HG02642 (cell line): ENCODE measurements around the gene PCNX2.
"Not testable (repeated sequence)": the region's sequence is repeated elsewhere in the genome, so short reads cannot be mapped to it uniquely, and the experiment has no call there.

ENCODE experiments used
- ATAC-seq: cut with Tn5 transposase; IDR thresholded peaks from one replicate; pipeline ENCODE4 v1.9.1; 2021; ENCODE audit warnings: mild to moderate bottlenecking; ENCODE audit not compliant: unreplicated experiment, poor library complexity

PCNX2 gene

DNA sequence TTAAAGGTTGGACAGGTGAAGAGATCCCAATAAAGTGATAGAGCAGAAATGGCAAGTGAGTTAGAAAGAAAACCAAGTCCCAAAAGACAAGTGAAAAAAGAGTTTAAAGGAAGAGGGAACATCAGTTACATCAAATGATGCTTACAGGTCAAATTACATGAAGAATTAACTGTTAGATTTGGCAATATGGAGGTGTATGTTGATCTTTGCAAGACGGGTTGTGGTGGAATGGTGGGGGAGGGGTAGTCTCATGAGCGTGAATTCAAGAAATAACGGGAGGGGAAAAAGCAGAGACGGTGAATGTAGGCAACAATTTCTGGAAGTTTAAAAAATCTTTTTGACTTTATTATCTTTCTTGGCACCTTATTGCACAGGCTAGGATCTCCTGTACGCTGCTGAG, 268.5 kb downstream of the PCNX2 start:
- ATAC-seq: no peak

DNA sequence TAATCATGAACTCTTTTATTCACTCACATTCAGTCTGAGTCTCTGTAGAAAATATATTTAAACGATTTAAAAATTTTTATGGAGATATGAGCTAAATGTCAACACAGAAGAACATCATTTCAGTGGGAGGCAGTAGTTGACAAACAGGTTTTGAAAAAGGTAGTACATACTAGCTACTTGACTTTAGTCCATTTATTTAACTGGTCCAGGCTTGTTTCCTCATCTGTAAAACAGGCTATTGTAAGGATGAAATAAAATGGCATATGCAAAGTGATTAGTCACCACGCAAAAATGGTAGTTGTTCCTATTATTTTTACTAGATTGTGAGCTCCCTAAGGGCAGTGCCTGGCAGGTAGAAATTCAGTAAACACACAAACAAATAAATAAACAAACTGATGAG, 270.0 kb downstream of the PCNX2 start:
- no peak for ATAC-seq

GRCh38 chr1:233025157-233025556, 270.4 kb downstream of the PCNX2 start:
- ATAC-seq: no peak

DNA sequence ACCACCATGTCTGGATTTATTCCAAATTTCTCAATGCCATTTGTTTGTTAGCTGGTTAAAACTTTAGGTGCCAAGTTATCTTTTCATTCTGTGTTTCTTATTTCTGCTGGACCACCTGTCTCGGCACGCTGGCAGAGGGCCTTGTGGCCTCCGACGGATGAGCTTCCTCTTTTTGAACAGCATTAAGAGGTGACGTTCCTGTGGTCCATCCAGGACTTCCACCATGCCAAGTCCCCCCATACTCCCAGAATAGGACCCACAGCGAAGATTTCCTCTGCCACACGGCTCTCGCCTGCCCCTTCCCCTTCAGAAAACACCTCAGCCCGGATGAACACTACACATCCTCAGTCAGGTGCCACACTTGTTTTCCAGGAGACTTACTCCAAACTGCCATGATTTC, 271.3 kb downstream of the PCNX2 start:
- no peak for ATAC-seq

DNA sequence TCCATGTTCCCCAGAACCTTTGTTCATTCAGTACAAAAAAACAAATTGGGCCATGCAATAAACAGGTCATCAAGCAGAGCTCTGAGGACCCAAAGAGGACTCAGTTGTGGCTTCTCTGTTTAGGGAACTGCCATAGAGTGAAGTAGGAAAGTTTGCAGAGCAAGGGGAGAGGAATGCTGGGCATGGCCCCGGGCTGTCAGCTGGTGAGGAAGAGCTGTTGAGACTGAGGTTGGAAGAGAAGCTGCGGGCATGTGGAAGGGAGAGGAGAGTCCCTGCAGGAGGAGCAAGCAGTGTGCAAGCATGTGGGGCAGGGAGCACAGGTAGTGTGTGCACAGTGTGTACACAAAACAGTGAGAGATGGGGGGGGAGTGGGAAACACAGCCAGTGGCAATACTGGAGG, 273.3 kb downstream of the PCNX2 start:
- ATAC-seq: no peak

DNA sequence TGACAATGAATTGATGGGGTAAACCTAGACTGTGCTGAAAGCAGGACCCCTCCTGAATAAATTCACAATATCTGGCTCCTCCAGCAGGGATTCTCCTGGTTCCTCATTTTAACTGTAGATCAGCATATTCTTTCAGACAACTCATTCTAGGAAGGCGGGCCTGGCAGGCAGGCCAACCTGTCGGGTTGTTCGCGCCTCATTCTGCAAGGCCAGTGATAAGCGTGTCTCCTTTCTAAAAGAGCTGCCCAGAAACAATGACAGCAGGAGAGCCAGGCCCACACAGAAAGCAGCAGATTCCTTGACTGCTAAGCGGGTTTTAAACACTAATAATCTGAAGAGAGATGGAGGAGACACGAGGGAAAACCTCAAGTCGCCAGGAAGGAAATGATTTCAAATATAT, 275.1 kb downstream of the PCNX2 start:
- no peak for ATAC-seq

DNA sequence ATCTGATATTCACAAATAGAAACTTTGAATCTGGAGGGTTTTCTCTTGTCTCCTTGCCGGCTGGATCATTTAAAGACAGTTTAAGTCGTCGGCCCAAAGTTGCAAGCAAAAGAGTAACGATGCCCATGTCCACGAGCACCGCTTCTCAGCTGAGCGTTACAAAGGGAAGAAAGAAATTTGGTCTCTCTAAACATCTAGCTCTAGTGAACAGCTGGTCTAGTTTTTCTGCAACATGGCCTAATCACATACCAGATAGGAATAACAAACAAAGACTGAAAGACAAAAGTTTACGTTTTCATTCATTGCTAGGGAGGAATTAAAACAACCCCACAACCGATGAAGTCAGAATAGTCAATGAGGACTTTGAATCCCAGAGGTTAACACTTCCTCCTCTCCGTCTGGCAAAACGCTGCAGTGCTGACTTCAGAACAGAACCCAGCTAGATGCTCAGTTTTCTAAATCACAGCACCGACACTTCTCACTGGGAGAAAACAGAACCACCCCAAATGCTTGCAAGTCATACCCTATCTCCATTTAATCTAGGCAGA, 275.7 kb downstream of the PCNX2 start:
- no peak for ATAC-seq

GRCh38 chr1:233019083-233019482, 276.4 kb downstream of the PCNX2 start:
- ATAC-seq: no peak

- ATAC-seq: no peak
Measured at GRCh38 chr1:233016798-233017197, 278.7 kb downstream of the PCNX2 start.

DNA sequence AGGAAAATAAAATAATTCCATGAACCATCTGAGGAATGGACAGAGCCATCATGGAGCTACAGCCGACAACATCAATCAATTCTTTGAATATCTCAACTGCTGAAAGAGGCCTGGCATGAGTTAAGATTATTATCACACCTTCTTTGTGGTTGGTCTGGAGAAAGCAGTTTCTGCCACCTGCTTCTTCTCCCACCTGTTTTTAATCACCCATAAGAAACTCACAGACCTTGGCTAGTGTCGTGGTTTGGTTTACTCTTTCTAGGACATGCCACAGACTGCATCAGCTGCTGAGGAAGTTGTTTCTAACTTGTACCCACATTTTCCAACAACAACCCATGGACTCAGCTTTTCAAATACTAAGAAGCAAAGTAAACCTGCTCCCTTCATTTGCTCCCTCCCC, 279.6 kb downstream of the PCNX2 start:
- peak; percentile 62 for ATAC-seq

DNA sequence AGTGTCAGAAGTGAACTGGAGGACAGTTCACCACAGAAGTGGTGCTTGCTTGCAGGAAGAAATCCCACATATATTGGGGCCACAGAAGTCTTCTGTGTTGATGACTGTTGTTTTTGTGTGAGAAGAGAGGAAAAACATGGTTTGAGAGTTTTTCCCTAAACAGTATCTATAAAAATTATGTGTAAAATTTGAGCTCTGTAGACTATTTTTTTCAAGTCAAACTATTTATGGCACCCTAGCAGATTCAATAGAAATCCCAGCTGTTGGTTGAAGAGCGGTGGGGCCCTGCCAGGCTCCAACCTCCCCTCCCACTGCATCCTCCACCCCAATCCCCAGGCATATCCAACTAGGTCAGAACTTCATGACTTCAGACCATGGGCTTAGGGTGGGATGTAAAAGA, 283.5 kb downstream of the PCNX2 start:
- ATAC-seq: no peak

- no peak for ATAC-seq
Measured at GRCh38 chr1:233010146-233010545, 285.4 kb downstream of the PCNX2 start.

- no peak for ATAC-seq
Measured at GRCh38 chr1:233006541-233006973, 289.0 kb downstream of the PCNX2 start.

DNA sequence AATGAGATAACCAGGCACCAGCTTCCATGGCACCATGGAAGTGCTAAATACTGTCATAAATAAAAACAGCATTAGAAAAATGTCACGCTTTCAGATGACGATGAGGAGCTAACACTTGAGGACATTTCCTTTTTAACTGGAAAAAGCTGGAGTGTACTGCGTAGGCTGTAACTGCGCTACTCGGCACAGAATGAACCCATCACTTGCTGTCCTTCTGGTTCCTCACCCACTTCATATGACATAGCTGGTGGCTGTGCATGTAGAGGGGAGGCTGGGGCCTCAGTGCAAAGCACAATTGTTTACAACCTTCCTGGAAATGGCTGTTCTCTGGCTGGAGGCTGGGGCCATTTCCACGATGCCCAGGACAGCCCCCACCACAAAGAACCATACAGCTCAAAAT, 289.4 kb downstream of the PCNX2 start:
- ATAC-seq: no peak

DNA sequence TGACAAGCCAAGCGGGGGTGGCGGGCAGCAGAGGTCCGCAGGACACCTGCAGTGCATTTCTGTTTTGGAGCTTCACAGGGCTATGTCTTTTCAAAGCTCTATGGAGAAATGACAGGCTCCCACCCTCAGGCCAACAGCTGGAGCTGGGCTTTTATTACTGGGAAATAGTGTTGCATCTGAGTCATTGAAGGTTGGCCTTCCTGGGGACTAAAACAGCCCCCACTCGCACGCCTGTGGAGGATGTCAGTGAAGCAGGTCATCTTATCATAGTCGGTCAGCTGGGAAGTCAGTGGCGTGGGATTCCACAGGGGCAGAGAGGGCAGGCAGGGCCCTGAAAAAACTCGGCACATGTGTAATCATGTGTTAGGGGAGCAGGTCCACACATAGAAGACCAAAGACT, 289.8 kb downstream of the PCNX2 start:
- ATAC-seq: no peak

DNA sequence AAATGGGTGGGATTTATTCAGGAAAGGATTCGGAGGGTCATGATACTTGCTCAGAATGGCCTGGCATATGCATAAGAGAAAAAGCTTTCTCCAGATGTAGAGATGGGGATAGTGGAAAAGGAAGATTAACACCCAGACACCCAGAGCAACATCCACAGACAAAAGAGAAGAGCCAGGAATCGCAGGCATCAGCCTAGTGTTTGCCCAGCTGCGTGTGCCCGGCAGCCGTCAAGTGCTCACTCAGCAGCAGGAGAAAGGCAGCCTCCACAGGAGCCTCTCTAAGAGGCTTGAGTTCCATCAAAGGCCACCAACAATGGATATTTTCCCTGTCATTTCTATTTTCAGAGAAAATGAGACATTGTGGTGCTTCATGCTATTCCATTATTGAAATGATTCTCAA, 290.4 kb downstream of the PCNX2 start:
- ATAC-seq: no peak

- ATAC-seq: no peak
Measured at GRCh38 chr1:233004451-233004850, 291.1 kb downstream of the PCNX2 start.

- not testable (repeated sequence) for ATAC-seq
Measured at GRCh38 chr1:233003638-233004037, 291.9 kb downstream of the PCNX2 start.

- no peak for ATAC-seq
Measured at GRCh38 chr1:232999956-233000625, 295.4 kb downstream of the PCNX2 start.

DNA sequence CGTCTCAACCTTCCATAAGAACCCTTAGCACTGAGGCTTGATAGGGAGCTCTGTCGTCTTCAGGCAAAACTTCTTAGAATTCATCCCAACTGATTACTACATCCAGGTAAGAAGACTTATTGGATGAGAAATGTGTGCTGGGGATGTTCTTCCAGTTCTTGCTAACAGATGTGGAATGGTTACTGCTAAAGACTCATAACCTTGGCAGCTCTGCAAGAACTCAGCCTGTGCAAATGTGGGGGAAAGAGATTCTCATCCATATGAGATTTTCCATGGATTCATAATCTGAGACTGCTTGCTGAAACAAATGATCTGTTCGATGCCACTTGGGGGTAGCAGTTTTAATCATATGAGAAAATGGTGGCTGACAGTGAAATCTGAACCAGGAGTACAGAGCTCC, 296.9 kb downstream of the PCNX2 start:
- no peak for ATAC-seq

DNA sequence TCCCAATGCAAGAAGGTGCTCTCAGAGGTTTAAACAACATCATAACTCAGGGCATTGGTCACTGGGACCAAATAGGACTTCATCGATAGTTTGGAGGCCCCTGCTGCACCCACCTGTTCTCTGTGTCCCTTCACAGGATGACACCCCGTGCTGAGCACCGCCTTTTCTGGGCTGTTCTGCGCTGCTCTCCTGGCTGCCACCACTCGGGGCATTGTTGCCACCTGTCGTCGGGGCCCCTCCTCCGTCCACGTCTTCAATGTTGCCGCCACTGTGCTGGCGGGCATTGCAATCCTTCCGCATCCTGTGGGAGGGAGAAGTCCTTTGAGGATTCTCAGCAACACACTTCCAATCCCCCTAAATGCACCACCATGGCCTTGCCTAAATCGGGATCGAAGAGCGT, 297.4 kb downstream of the PCNX2 start:
- ATAC-seq: no peak

- ATAC-seq: no peak
Measured at GRCh38 chr1:232996143-232996542, 299.4 kb downstream of the PCNX2 start.
